ENCODE measurements around the gene LRP1-AS. TPM values are rescaled to one million over a fixed set of nuclear protein-coding genes. Genes with fewer than 3 reads are reported as not detected.

Gene LRP1-AS
- polyA plus RNA-seq, 1 donor (not counting 4 experiments of a cell fraction or from before 2014, with no cell fraction given): not detected

GRCh38 chr12:57135527-57136326 is 11.7 kb downstream of the LRP1-AS start:
- H3K36me3 ChIP-seq (ENCODE audit: control insufficient read depth in 2 of 2, extremely low read depth in 1 of 2, insufficient read depth in 2 of 2, low read length in 2 of 2): peaks cover 2 to 5% of the 10 kb centered on the region in 2 experiments
- no peak for TF ChIP-seq EZH2 (IDR thresholded peaks at IDR 0.05; ENCODE audit: low read length)
- no peaks in the 10 kb centered on the region for H3K4me1 ChIP-seq (ENCODE audit: control insufficient read depth, extremely low read depth, insufficient read depth, low read length)
- no peaks in the 10 kb centered on the region for H3K79me2 ChIP-seq (ENCODE audit: control insufficient read depth, insufficient read depth, low read length)
- no peaks in the 10 kb centered on the region for H4K20me1 ChIP-seq (ENCODE audit: control insufficient read depth, extremely low read depth, insufficient read depth, low read length)
- H3K27me3 ChIP-seq (ENCODE audit: control insufficient read depth, extremely low read depth, insufficient read depth, low read length): no peaks in the 10 kb centered on the region
- dilution Hi-C loops (cut with MboI; ENCODE audit: extremely low pct_ligation_motif_present, low sequenced_read_pairs): no loop called here
- no peak overlapping the region for H3K27ac ChIP-seq (ENCODE audit: control insufficient read depth, insufficient read depth, low read length)
- H3K9me3 ChIP-seq (ENCODE audit: control insufficient read depth, low read depth, low read length): no peaks in the 10 kb centered on the region
- no peaks in the 10 kb centered on the region for H3K9me1 ChIP-seq (ENCODE audit: control insufficient read depth, extremely low read depth, insufficient read depth, low read length)
- DNase-seq (ENCODE audit: low read depth, low spot score): no peak
- H3K9ac ChIP-seq (ENCODE audit: control insufficient read depth, extremely low read depth, insufficient read depth, low read length): no peak overlapping the region
- no peak overlapping the region for H3K4me2 ChIP-seq (ENCODE audit: control insufficient read depth, extremely low read depth, insufficient read depth, low read depth, low read length)
- no peak for FAIRE-seq
- no peak overlapping the region for H3K4me3 ChIP-seq (ENCODE audit: control insufficient read depth in 2 of 3, extremely low read depth in 1 of 3, insufficient read depth in 2 of 3, low read depth in 1 of 3, low read length in 3 of 3)
- no peak overlapping the region for H2AFZ ChIP-seq (ENCODE audit: control insufficient read depth, low read length)

GRCh38 chr12:57134949-57135348 is 12.5 kb downstream of the LRP1-AS start:
- Histone ChIP-seq H3K9me3 (ENCODE audit: control insufficient read depth, low read depth, low read length) (no peaks in the 10 kb centered on the region), H3K9me1 (ENCODE audit: control insufficient read depth, extremely low read depth, insufficient read depth, low read length) (no peaks in the 10 kb centered on the region), H3K9ac (ENCODE audit: control insufficient read depth, extremely low read depth, insufficient read depth, low read length) (no peak overlapping the region), H3K4me3 (ENCODE audit: control insufficient read depth in 2 of 3, extremely low read depth in 1 of 3, insufficient read depth in 2 of 3, low read depth in 1 of 3, low read length in 3 of 3) (no peak overlapping the region), H3K27me3 (ENCODE audit: control insufficient read depth, extremely low read depth, insufficient read depth, low read length) (no peaks in the 10 kb centered on the region), H3K79me2 (ENCODE audit: control insufficient read depth, insufficient read depth, low read length) (no peaks in the 10 kb centered on the region), H3K27ac (ENCODE audit: control insufficient read depth, insufficient read depth, low read length) (no peak overlapping the region), H3K4me2 (ENCODE audit: control insufficient read depth, extremely low read depth, insufficient read depth, low read depth, low read length) (no peak overlapping the region), H3K36me3 (ENCODE audit: control insufficient read depth in 2 of 2, extremely low read depth in 1 of 2, insufficient read depth in 2 of 2, low read length in 2 of 2) (peaks cover 2 to 5% of the 10 kb centered on the region in 2 experiments), H2AFZ (ENCODE audit: control insufficient read depth, low read length) (no peak overlapping the region), H3K4me1 (ENCODE audit: control insufficient read depth, extremely low read depth, insufficient read depth, low read length) (peaks cover 1% of the 10 kb centered on the region), H4K20me1 (ENCODE audit: control insufficient read depth, extremely low read depth, insufficient read depth, low read length) (no peaks in the 10 kb centered on the region)
- TF ChIP-seq CTCF (optimal IDR thresholded peaks at IDR 0.05 in 1 of 3, IDR thresholded peaks at IDR 0.05 in 1 of 3, conservative IDR thresholded peaks at IDR 0.05 in 1 of 3; ENCODE audit: extremely low read depth in 1 of 3, insufficient read depth in 2 of 3, low read length in 3 of 3) (no peak), EZH2 (IDR thresholded peaks at IDR 0.05; ENCODE audit: low read length) (no peak)
- dilution Hi-C loops (cut with MboI; ENCODE audit: extremely low pct_ligation_motif_present, low sequenced_read_pairs): loop anchor here (5.0 kb wide), 1 partner anchor 37 kb away; no protein-coding TSS in a partner anchor
- DNase-seq (ENCODE audit: low read depth, low spot score) (no peak), FAIRE-seq (no peak)

All from keratinocyte (primary cell).